GM18507 (cell line): ENCODE measurements around the gene MTARC2.

Source experiments
- DNase-seq: peaks from one replicate; pipeline ENCODE4 v3.0.0; 2011; ENCODE audit warnings: low read depth; ENCODE audit not compliant: insufficient read length; ENCODE audit errors: extremely low spot score
- FAIRE-seq: peaks from 2 replicates; lab custom pipeline; 2011; peaks lifted over from hg19 to GRCh38; lab: Jason Lieb, UNC

The MTARC2 gene

GRCh38 chr1:220761688-220762427 lies 13.7 kb downstream of the MTARC2 start:
- FAIRE-seq (no peak), DNase-seq (no peak)

GRCh38 chr1:220764757-220765156 lies 16.6 kb downstream of the MTARC2 start:
- FAIRE-seq (no peak), DNase-seq (no peak)

- DNase-seq (no peak), FAIRE-seq (no peak)
Observed at GRCh38 chr1:220767312-220768125, 19.4 kb downstream of the MTARC2 start.

- FAIRE-seq (no peak), DNase-seq (no peak)
Observed at GRCh38 chr1:220768126-220768601, 20.0 kb downstream of the MTARC2 start.

GRCh38 chr1:220769205-220769604 lies 21.1 kb downstream of the MTARC2 start:
- no peak for FAIRE-seq
- DNase-seq = no peak

GRCh38 chr1:220770245-220770913 lies 22.3 kb downstream of the MTARC2 start:
- FAIRE-seq (peak; percentile 77), DNase-seq (no peak)

- DNase-seq (no peak), FAIRE-seq (no peak)
Observed at GRCh38 chr1:220772846-220773245, 24.7 kb downstream of the MTARC2 start.

GRCh38 chr1:220775240-220775853 lies 27.2 kb downstream of the MTARC2 start:
- no peak for FAIRE-seq

GRCh38 chr1:220776254-220776653 lies 28.1 kb downstream of the MTARC2 start:
- DNase-seq (no peak), FAIRE-seq (no peak)

More at GRCh38 chr1:220775240-220775853, 27.2 kb downstream of the MTARC2 start:
- no peak for DNase-seq

GRCh38 chr1:220776720-220777326 lies 28.7 kb downstream of the MTARC2 start:
- FAIRE-seq (peak; percentile 79), DNase-seq (peak; percentile 45)

GRCh38 chr1:220783453-220783852 lies 35.3 kb downstream of the MTARC2 start:
- FAIRE-seq (no peak), DNase-seq (no peak)

GRCh38 chr1:220784751-220785150 lies 36.6 kb downstream of the MTARC2 start:
- DNase-seq (no peak), FAIRE-seq (no peak)

- no peak for FAIRE-seq
- no peak for DNase-seq
Observed at GRCh38 chr1:220785166-220786056, 37.3 kb downstream of the MTARC2 start.

- FAIRE-seq (no peak), DNase-seq (no peak)
Observed at GRCh38 chr1:220786057-220786336, 37.9 kb downstream of the MTARC2 start.

- DNase-seq (no peak), FAIRE-seq (no peak)
Observed at GRCh38 chr1:220786337-220787068, 38.4 kb downstream of the MTARC2 start, which contains the start of gene MTARC1. TSS of gene MTARC1 (plus strand) at chr1:220786913. CDS start at chr1:220786945, 32 bp downstream.

- FAIRE-seq (no peak), DNase-seq (no peak)
Observed at GRCh38 chr1:220787069-220787619, 39.0 kb downstream of the MTARC2 start.

- FAIRE-seq (no peak), DNase-seq (no peak)
Observed at GRCh38 chr1:220788900-220789299, 40.8 kb downstream of the MTARC2 start.
